Measurements from ENCODE around the gene AKAP8L.

GRCh38 chr19:15439821-15440641, 21.2 kb upstream of the AKAP8L start:
- TF ChIP-seq, protein P1, sequence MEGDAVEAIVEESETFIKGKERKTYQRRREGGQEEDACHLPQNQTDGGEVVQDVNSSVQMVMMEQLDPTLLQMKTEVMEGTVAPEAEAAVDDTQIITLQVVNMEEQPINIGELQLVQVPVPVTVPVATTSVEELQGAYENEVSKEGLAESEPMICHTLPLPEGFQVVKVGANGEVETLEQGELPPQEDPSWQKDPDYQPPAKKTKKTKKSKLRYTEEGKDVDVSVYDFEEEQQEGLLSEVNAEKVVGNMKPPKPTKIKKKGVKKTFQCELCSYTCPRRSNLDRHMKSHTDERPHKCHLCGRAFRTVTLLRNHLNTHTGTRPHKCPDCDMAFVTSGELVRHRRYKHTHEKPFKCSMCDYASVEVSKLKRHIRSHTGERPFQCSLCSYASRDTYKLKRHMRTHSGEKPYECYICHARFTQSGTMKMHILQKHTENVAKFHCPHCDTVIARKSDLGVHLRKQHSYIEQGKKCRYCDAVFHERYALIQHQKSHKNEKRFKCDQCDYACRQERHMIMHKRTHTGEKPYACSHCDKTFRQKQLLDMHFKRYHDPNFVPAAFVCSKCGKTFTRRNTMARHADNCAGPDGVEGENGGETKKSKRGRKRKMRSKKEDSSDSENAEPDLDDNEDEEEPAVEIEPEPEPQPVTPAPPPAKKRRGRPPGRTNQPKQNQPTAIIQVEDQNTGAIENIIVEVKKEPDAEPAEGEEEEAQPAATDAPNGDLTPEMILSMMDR (IDR thresholded peaks at IDR 0.05) = no peak
- TF ChIP-seq POLR2A (IDR thresholded peaks at IDR 0.05; ENCODE audit: low read depth) (no peak), EP300 (IDR thresholded peaks at IDR 0.05) (no peak)

All from esophagus muscularis mucosa (tissue), 4 donors.